ENCODE data around the gene OR6X1.

- TF ChIP-seq, protein P1, sequence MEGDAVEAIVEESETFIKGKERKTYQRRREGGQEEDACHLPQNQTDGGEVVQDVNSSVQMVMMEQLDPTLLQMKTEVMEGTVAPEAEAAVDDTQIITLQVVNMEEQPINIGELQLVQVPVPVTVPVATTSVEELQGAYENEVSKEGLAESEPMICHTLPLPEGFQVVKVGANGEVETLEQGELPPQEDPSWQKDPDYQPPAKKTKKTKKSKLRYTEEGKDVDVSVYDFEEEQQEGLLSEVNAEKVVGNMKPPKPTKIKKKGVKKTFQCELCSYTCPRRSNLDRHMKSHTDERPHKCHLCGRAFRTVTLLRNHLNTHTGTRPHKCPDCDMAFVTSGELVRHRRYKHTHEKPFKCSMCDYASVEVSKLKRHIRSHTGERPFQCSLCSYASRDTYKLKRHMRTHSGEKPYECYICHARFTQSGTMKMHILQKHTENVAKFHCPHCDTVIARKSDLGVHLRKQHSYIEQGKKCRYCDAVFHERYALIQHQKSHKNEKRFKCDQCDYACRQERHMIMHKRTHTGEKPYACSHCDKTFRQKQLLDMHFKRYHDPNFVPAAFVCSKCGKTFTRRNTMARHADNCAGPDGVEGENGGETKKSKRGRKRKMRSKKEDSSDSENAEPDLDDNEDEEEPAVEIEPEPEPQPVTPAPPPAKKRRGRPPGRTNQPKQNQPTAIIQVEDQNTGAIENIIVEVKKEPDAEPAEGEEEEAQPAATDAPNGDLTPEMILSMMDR (IDR thresholded peaks at IDR 0.05; ENCODE audit: low read depth, low read length): no peak
- TF ChIP-seq EZH2phosphoT487 (IDR thresholded peaks at IDR 0.05; ENCODE audit: low read depth): no peak
Observed at GRCh38 chr11:123704341-123704740, 50.0 kb downstream of the OR6X1 start.

All from OCI-LY3 (cell line).